GM21528 (cell line): ENCODE measurements around the gene SAMD4A.

Source experiments
- ATAC-seq: cut with Tn5 transposase; IDR thresholded peaks from one replicate; pipeline ENCODE4 v1.9.1; 2021; ENCODE audit warnings: mild to moderate bottlenecking, moderate library complexity; ENCODE audit not compliant: unreplicated experiment, low FRiP score

Gene SAMD4A

DNA sequence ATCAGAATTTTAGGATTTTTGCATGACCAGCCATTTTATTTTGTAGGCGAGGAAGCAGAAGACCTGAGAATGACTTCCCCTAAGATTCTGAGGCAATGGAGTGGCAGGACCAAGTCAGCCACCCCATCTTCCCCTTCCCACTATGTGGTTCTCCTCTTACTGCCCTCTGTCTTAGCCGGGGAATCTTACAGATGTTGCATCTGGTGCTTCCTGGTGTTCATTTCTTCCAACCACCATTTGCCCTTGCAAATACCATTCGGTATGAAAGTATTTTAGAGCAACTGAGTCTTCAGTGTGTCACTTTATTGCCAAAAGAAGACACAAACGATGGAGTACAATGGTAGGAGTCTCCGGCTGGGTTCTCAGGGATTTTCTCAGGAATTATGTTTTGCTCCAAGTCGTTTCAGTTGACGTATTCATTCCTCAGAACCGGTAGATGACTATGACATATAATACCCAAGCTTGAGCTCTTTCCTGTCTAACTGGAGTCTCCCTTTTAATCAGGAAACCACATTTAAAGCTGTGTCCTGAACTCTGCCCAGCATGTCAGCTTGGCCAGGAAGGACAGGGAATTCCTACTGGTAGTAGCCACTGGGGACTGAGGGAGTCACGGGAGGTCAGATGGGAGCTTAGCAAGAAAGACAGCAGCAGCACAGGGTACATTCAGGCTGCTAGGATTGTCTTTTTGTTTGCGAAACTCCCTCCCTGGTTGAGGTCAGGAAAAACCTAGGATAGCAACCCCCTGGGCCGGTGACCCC lies 87.0 kb downstream of the SAMD4A start:
- no peak for ATAC-seq

DNA sequence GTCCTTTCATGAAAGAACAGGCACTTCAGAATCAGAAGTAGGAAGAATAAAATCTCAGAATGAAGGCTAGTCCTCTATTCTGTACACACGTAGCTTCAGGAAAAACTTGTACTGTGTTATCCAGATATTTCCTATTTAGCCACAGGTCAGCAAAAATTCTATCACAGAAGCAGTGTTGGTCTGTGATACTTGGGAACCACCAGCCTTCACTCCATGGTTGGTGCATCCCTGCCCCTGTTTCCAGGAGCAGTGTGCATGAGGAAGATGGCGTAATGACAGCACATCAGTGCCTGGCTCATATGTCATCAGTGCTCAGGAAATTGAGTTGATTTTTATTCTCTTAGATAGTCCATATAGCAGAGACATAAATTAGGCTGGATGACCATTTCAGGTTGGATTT lies 87.7 kb downstream of the SAMD4A start:
- no peak for ATAC-seq

DNA sequence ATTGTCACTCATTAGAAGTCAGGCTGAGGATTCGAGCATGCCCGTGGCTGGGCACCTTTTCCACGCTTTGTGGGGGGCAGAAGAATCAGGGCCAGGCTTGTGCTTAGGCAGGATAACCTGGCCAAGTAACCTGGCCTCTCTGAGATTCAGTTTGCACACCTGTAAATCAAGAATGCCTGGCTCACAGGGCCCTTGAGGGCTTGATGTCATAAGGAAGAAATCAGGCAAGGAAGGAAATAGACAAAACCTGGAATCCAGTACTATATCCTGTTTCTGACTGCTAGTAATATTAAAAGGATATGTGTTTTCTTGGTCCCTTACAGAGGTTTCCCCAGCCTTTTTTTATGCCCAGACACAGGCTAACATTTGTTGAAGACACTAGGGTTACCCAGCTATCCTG lies 91.9 kb downstream of the SAMD4A start:
- ATAC-seq: no peak

DNA sequence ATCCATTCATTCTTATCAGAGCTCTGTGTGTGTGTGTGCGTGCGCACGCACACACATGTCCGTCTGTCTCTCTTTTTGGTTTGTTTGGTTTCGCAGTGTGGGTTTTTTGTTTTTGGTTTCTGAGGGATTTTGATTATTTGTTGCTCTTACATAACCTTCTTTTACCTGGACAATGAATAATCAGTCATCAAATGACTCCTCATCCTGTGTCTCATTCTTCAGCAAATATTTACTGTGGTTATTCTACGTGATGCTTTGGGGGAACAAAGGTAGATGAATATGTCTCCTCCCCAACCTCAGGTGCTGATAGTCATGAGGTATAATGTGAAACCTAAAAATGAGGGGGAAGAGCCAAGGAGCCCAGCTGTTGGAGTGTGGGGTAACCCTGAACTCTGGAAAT lies 92.4 kb downstream of the SAMD4A start:
- no peak for ATAC-seq

DNA sequence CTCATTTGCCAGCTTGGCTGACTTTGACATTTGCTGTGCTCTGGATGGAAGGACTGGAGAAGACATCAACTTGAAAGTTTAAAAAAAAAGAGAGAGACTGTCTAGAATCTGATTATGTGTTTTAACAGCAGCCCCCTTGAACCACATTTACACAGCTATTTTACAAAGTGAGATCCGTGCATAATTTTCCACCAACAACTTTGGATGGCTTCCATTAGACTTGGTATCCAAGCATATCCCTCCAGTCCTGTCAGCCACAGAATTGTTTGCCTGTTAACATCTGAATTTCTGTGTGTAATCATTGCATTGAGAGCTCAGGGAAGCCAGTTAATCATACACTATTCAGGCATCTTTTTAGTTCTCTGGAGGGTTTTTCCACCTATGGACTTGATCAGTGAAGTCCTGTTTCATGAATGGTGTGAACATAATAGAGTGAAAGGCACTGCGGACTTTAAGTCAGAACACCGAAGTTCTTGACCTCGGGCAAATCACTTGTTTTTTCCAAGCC lies 93.7 kb downstream of the SAMD4A start:
- ATAC-seq: no peak

DNA sequence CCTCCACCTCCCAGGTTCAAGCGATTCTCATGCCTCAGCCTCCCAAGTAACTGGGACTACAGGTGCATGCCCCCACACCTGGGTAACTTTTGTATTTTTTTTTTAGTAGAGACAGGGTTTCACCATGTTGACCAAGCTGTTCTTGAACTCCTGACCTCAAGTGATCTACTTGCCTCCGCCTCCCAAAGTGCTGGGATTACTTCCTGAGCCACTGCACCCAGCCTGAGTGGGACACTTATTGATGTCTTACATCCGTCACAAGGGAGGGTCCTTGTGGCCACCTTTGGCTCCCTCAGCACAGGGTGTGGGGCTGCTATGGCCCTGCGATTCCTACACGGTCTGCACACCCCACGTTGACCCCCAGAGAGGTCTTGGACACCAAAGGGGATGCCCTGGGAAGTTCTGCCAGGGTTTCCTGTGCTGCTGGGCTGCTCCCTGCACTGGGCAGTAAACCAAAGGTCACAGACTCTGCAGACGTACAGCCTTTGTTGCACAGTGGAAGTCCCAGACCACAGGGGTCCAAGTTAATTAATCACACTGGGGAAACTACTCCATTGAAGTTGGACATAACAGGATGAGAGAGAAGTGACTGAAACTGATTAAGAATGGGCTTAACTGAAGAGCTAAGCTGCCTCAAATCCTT lies 95.7 kb downstream of the SAMD4A start:
- ATAC-seq: no peak

DNA sequence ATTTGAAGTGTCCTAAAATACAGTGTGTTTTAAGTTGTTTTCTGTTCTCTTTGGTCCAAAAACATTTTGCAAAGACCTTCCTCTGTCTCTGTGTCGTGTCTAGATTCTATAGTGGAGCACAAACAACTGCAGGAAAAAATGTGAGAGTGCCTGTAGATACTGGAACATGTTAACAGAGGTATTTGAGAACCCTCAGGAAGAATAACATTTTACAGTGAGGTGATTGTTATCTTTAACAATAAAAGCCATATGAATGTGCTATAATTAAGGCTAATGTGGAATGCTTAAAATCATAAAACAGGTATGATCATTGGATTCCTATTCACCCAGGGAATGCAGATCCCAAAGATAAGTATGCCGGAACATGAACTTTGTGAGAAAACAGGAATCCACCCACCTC lies 98.0 kb downstream of the SAMD4A start:
- no peak for ATAC-seq

DNA sequence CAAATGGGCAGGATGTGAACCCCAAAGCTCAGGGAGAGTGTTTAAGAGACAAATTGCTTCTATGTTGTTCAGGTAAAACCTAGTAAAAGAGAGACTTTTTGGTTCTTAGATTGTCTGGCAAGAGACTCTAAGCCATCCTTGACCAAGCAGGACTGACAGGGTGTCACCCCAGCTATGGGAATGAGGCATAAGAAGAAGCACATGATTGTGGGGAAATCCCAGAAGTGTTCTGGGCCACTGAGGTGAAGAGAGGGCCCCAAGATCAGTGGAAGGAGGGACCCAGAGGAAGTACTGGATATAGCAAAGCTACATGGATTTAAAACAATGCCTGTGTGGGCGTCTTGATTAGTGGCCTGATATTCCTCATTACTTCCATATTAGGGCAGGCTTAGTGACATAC lies 99.0 kb downstream of the SAMD4A start:
- ATAC-seq: no peak

DNA sequence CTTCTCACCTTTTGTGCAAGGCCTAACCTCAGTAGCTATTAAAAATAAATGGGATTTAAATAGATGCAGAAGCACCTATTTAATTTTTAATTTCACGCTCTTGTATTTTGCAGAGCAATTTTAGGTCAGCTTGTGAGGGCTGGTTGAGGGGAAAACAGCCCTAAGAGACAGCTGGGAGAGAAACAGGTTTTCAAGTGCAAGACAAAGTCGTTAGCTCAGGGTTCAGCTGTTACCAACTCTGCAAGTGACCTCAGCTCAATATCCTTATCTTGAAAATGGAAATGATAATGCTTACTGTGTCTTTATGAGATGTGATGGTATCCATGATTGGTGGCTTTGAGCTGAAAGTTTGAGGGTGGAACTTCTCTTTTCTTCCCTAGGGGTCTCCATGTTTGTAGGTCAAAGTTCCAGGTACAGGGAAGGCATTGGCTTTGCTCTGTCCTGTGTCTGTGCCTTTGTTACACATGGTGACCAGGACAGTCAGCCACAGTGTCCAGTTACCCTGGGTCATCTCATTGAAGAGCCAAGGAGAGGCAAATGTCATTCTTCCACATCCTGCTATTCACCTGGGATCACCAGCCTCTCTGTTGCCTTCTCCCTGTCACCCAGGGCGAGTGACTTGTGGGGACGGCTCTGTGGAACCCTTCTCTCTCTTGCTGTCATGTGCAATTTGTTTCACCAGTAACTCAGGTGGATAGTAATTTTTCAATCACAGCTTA lies 100.3 kb downstream of the SAMD4A start:
- ATAC-seq: no peak

DNA sequence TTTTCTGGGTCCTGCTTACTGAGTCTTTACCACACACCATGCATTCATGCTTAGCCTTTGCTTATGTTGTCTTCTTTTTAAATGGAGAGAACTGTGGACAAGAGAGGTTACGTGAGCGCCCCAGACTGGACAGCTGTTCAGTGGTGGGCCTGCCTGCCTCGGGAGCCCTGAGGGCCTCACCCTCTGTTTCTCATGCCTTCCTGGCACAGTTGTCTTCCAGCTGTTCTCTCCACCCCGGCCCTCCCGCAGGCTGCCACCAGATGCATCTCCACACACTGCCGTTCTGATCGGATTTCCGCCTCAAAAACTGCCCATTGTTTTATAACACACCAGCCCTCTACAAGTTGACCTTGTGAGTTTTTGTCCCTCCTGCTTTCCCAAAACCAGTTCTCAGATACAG lies 100.8 kb downstream of the SAMD4A start:
- ATAC-seq: no peak

DNA sequence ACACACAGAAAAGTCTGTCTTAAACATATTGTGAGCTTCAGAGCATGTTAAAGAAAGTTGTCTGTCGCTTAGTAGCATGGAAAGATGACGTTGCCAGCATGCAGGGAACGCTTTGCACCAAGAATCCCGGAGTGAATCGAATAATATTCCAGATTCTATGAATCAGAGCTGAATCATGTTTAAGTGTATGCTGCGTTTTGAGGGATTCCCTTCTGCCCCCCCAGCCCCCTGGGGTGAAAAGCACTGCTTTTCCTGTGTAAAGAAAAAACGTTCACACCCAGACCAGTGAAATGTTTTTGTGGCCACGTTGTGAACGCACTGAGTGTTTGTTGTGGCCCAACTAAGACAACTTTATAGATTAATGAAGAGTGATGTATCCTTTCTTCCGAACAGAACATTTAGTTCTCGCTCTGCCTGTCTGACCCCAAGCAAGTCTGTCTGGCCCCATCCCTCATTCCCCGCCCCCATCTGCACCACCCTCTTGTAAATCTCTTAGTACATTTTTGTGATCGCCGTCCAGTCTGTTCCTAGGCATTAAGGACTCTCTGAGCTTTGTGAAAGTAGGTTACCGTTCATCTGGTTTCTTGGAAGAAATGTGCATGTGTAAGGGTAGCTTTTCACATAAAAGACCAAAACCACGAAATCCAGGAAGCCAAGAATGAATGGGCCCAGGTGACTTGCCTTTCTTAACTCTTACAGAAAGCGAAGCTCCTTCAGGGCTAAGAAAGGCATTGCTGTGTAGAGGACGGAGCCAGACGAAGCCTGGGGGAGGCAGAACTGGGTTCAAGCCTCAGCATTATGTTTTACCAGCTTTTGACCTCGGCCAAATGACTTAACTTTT lies 103.0 kb downstream of the SAMD4A start:
- no peak for ATAC-seq

DNA sequence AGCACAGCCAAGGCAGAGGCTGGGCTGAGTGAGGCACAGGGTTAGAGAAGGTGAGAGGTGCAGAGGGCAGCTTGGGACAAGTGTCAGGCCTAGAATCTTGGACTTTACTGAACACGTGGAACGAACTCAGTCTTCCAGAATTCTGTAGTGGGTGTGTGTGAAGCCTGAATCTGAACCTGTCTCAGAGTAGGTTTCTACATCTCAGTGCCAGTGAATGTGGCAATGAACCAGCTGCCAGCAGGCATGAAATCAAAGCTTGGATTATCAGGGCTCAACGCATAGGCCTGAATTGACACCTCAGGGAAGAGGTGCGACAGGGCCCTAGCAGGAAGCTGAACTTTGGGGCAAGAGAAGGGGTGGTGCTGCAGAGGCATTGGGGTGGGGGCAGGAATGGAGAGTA lies 104.6 kb downstream of the SAMD4A start:
- ATAC-seq: no peak

DNA sequence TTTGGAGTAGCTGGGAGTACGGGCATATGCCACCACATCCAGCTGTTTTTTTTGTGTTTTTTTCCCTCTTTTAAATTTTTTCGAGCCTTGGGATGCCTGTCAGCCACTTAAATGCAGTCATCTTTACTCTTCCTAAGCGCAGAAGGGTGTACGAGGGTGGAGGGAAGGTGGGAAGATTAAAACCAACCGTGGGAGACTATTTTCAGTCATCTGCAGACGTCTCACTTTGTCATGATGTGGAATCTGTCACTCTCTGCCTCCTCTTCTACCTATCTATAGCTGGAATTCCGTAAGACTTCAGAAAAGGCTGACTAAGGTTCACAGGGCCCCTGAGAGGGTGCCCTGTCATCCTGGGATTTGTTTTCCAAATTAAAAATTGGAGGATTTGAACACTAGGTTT lies 105.3 kb downstream of the SAMD4A start:
- ATAC-seq: no peak

DNA sequence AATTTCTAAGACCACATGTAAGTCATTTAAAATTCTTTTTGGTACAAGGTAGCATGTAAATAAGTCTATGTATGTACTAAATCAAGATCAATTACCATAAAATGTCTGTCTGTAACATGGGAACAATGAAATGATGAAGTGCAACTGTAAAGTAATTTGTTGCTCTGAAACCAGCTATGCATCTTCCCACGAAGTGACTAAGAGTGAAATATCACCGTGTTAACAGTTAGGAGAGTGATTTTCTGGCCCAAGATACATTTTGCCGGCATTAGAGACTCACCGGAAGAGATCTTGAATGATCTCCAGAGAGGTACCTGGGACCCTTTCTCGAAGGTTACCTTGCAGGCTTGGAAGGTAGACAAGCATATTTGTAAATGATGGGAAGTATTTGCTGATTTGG lies 105.8 kb downstream of the SAMD4A start:
- no peak for ATAC-seq

DNA sequence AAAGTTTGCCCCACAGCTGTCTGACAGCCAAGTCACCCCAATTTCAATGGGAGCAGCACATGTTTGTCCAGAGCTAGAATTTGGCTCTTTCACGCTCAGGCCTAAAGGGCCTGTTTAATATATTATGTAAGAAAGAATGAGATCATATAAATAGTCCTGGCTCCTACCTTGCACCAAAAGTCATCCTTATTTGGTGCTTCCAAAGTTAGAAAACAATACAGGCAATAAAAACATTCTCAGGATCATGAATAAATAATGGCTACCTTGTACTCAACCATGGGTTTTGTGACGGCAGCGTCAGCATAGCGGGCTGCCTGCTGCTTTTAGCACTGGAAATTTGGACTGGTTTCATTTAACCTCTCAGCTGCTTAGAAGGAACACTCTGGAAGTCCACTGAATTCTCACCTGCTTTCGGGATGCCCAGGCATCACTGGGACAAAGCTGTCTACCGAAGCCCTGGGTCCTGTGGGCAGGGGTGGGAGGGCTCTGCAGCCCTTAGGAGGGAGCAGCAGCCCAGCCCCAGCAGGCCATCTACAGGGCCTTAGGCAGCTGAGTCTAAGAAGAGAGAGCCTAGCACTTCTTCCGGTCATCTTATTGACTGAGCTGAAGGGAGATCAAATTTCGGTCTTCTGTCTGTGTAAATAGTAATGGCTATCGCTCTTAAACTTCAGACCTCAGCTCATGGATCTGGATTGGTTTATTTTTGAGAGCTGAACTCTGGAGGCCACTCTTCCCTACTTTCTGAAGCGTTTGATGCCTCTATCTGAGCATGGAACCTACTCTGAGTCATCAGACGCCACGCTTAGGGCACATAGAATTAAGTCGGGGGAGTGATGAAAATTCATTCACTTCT lies 106.5 kb downstream of the SAMD4A start:
- ATAC-seq: no peak

DNA sequence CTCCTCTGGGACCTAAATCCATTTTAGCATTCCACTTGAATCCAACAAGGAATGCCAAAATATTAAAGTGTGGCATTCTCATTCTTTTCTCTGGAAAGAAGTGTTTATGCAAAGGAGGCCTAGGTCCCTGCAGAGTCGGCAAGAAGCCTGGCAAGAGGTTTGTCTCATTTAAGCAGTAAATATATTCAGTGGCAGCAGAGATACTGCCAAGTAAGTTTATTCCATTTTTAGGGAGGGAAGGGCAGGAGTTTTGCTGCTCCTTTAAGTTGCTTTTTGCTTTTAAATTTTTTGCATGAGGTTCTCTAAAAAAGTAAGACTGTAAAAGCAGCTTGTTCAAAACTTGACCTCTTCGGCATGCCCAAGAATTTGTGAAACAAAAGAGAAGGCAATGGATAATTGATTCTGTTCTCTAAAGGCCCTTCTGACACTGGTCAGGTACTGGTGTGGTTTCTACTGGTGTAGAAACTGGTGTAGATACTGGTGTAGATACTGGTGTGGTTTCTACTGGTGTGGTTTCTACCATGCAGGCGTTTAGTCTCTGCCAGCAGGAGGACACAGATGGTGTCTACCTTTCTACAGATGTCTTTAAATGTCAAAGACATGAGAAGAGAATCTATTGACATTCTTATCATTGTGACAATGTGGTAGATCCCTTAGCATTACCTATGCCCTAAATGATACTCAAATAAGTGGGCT lies 107.3 kb downstream of the SAMD4A start:
- ATAC-seq: peak; percentile 76

DNA sequence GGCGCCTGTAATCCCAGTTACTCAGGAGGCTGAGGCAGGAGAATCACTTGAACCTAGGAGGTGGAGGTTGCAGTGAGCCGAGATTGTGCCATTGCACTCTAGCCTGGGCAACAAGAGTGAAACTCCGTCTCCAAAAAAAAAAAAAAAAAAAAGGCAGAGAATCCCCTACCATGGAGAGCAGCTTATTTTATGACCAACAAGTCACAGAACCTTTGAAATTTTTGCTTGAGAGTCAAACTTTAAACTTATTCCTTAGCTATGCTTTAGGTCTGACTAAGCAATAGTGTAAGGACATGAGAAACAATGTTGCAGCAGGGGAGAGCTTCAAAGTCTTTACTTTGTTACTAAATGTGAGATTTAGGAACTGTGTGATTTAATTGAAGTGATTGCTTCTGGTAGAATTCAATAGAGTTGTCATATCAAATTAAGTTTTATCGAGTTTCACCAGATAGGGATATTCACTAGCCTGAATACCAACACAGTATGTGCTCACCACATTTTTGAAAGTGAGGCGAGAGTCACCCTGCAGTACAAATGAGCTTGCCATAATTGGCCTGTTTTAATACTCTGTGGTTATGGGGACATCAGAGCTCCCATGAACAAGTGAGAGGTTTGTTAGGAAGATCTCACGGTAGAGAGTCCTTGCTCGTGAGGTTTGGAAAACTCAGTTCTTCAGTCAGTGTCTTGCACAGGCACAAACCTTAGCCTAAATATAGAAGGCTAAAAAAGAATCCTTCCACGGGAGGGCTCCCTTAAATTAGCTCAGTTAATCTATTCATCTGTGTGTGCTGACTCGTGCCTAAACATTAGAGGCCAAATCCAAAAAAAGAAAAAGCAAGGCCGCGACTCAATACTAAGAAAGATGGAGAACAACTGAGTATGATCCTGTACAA lies 108.6 kb downstream of the SAMD4A start:
- ATAC-seq: no peak
